Bronchus fibroblast of lung (primary cell): Measurements from ENCODE around the gene ROCK1. TPM values are rescaled to one million over a fixed set of nuclear protein-coding genes. Genes with fewer than 3 reads are reported as not detected.

Experiments
- total RNA-seq: library from RNA; depleted of rRNA; stranded (reverse); fragments of >200 nt; gene quantifications from 2 replicates; pipeline ENCODE4 v1.2.3, GENCODE V29; 2015

ROCK1 gene
- 11.1 and 13.3 TPM in 2 replicates for total RNA-seq

DNA sequence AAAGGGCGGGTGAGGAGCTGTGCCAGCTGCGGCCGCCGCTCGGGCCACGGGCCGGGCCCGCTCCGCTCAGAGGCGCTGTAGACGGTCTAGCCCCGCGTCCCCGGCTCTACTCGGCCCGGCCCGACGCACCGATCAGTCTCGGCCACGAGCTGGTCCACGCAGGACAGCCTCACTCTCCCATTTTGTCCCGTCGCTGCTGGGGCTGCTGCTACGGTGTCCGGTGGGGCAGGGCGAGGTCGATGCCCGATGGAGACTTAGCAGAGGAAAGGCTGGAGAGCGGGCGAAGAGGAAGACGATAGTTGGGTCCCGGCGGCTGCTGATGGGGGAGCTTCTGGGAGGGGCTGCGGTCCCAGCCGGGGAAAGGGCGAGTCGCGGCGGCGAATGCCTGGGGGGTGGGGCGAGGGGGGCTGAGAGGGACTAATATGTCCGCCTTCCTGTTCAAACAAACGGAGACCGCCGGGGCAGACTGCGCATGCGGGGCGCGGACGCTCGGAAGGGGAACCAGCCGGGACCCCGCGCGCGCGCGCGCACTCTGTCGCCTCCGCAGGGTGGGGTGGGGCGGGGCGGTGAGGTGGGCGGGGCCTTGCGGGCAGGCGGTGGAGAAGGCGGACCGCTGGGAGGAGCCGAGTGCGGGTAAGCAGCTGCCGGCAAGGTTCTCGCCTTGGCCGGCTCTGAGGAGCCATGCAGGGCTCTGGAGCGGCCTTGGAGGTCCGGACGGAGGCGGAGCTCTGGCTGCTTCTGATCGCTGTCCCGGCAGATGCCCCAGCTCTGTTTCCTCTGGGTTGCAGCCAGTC, at the start of gene ROCK1:
ROCK1 (minus strand) TSS at position 468 of the 794 bp plus-strand sequence. CDS start 903 bp downstream, outside the sequence.

Other genes with a start within 250 kb of the ROCK1 start
- gene GREB1L, start 130.4 kb upstream of the ROCK1 start, total RNA-seq = under 0.01 and 0.30 TPM in 2 replicates